H1 (cell line): Measurements from ENCODE around the gene TPP2.

Experiments used
- CREB1 ChIP-seq: IDR thresholded peaks from 2 replicates; pipeline ENCODE4 v1.6.1; 2012; ENCODE audit warnings: inconsistent platforms
- EZH2 ChIP-seq: fragments of 200-600 bp; sonication (generic); IDR thresholded peaks from 2 replicates; pipeline ENCODE4 v1.7.1; 2012; ENCODE audit warnings: low read depth, mild to moderate bottlenecking, moderate library complexity, low read length, inconsistent platforms; ENCODE audit not compliant: severe bottlenecking
- TAF1 ChIP-seq: IDR thresholded peaks from 2 replicates; pipeline ENCODE4 v1.6.1; 2011; ENCODE audit warnings: mild to moderate bottlenecking, low read depth, low read length
- TF ChIP-seq, protein P1 (sequence below), 3 experiments: IDR thresholded peaks; 1 replicate in 2 of 3; 2 replicates in 1 of 3; pipeline versions ENCODE4 v1.5.1 to v1.6.1; 2011; ENCODE audit warnings: low read length in 3 of 3, mild to moderate bottlenecking in 3 of 3, inconsistent platforms in 2 of 3, low read depth in 1 of 3, moderate library complexity in 1 of 3; ENCODE audit not compliant: insufficient read depth in 1 of 3; ENCODE audit errors: control extremely low read depth in 1 of 3
- TF ChIP-seq, protein P2 (sequence below): IDR thresholded peaks from 2 replicates; pipeline ENCODE4 v1.6.1; 2012; ENCODE audit warnings: low read length, inconsistent platforms
- TF ChIP-seq, protein P3 (sequence below): IDR thresholded peaks from 2 replicates; pipeline ENCODE4 v1.6.1; 2012; ENCODE audit warnings: inconsistent platforms

DNA sequence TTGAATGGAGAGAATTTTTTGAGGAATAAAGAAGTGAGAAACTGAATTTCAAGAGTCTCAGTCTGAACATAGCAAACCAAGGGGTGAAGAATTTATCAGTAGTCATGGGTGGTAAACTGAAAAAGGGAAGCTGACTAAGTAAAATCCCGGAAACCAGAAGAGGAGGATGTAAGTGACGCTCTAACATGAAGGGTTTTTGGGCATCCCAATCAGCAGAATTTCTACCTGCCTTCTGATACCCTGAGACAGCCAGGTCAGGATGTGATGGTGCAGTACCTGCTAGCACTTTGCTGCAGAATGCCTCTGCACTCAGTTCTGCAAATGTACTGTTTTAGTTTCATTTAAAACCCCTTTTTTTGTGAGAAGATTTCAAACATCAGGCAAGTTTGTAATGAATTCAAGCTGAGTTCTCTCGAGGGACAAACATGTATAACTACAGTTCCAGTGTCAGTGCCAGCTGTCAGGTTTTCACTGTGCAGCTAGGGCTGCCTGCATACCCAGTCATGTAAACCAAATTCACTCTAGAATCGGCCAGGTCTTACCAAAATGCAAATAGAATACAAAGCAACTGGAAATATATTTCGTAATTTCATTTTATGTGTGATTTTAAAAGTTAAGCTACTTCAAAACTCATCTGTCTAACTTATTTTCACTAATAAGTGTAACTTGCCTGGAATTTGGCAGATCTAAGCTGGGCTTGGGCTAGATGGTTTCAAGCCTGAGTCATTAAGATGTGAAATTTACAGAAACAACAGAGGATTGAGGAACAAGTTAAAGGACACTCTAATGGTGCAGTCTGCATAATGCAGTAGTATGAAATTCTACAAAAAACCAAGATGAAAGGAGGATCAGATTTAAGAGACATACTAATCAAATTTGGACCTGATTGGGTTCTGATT, 84.3 kb downstream of the TPP2 start:
- TF ChIP-seq, protein P1, sequence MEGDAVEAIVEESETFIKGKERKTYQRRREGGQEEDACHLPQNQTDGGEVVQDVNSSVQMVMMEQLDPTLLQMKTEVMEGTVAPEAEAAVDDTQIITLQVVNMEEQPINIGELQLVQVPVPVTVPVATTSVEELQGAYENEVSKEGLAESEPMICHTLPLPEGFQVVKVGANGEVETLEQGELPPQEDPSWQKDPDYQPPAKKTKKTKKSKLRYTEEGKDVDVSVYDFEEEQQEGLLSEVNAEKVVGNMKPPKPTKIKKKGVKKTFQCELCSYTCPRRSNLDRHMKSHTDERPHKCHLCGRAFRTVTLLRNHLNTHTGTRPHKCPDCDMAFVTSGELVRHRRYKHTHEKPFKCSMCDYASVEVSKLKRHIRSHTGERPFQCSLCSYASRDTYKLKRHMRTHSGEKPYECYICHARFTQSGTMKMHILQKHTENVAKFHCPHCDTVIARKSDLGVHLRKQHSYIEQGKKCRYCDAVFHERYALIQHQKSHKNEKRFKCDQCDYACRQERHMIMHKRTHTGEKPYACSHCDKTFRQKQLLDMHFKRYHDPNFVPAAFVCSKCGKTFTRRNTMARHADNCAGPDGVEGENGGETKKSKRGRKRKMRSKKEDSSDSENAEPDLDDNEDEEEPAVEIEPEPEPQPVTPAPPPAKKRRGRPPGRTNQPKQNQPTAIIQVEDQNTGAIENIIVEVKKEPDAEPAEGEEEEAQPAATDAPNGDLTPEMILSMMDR (IDR thresholded peaks at IDR 0.05; ENCODE audit: control extremely low read depth in 1 of 3, insufficient read depth in 1 of 3, low read depth in 1 of 3, low read length in 3 of 3): no peak
- TF ChIP-seq, protein P2, sequence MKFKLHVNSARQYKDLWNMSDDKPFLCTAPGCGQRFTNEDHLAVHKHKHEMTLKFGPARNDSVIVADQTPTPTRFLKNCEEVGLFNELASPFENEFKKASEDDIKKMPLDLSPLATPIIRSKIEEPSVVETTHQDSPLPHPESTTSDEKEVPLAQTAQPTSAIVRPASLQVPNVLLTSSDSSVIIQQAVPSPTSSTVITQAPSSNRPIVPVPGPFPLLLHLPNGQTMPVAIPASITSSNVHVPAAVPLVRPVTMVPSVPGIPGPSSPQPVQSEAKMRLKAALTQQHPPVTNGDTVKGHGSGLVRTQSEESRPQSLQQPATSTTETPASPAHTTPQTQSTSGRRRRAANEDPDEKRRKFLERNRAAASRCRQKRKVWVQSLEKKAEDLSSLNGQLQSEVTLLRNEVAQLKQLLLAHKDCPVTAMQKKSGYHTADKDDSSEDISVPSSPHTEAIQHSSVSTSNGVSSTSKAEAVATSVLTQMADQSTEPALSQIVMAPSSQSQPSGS: no peak
- TF ChIP-seq TAF1 (no peak), EZH2 (no peak), CREB1 (no peak)
- TF ChIP-seq, protein P3, sequence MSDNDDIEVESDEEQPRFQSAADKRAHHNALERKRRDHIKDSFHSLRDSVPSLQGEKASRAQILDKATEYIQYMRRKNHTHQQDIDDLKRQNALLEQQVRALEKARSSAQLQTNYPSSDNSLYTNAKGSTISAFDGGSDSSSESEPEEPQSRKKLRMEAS: no peak
